ENCODE measurements around the gene FAM43A.

FAM43A gene

DNA sequence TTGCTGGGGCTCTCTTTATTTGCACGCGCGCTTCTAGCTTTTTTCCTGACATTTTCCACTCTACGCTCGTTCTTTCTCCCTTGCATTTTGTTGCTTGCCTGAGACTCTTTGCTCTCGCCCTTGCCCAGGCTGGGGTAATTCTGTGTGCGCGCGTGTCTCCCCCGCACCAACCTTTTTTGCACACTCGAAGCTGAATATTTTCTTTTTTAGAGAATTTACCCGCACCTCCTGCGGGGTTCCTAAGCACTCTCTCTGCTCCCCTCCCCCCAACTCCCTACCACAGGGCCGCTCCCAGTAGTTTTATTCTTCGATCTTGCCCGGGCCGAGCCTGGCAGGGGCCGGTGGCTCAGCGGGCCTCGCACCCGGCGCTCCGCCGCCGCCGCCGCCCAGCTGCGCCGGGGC lies 732 bp downstream of the FAM43A start:
- Histone ChIP-seq H3K79me1 (ENCODE audit: low read depth, low read length) (peaks cover 2% of the 10 kb centered on the region), H3K27ac (replicated peaks; ENCODE audit: low read length) (no peak overlapping the region), H2AK5ac (ENCODE audit: low read depth, low read length) (no peak overlapping the region), H3K9me3 (replicated peaks in 1 of 2; ENCODE audit: control insufficient read depth in 2 of 2, insufficient read depth in 1 of 2, low read depth in 1 of 2, low read length in 2 of 2) (no peaks in the 10 kb centered on the region), H3K4ac (ENCODE audit: low read length) (no peak overlapping the region), H3K4me2 (ENCODE audit: insufficient read depth, low read length, poor library complexity, severe bottlenecking) (peak overlapping the region; percentile 97), H2BK15ac (ENCODE audit: low read length) (no peak overlapping the region), H3K36me3 (replicated peaks in 1 of 2; ENCODE audit: control insufficient read depth in 2 of 2, insufficient read depth in 2 of 2, low read length in 2 of 2) (no peaks in the 10 kb centered on the region), H2BK12ac (ENCODE audit: low read length) (no peak overlapping the region), H3K18ac (ENCODE audit: low read length) (peak overlapping the region; percentile 73), H3K14ac (ENCODE audit: low read length) (peak overlapping the region; percentile 94), H3K27me3 (ENCODE audit: control insufficient read depth in 3 of 3, insufficient read depth in 3 of 3, low read depth in 1 of 3, low read length in 3 of 3) (peaks cover 16 to 44% (median 41%) of the 10 kb centered on the region in 3 experiments), H2BK120ac (ENCODE audit: low read depth, low read length) (no peak overlapping the region), H4K91ac (ENCODE audit: low read depth, low read length, poor library complexity) (no peak overlapping the region), H3K9ac (ENCODE audit: low read depth, low read length, poor library complexity) (peak overlapping the region; percentile 74), H2AFZ (ENCODE audit: low read length) (peak overlapping the region; percentile 88), H4K8ac (ENCODE audit: low read depth, low read length) (no peak overlapping the region), H2BK5ac (ENCODE audit: low read length) (peak overlapping the region; percentile 49), H3K23ac (ENCODE audit: low read depth, low read length, poor library complexity) (peak overlapping the region; percentile 95), H3K4me3 (ENCODE audit: low read length in 2 of 2) (peak overlapping the region; percentile 51 to 79), H3K4me1 (ENCODE audit: control insufficient read depth in 2 of 2, insufficient read depth in 1 of 2, low read depth in 1 of 2, low read length in 2 of 2) (peaks cover under 1 to 12% of the 10 kb centered on the region in 2 donors)
- DNase-seq (ENCODE audit: low spot score), result no peak
- no CpG with 5 or more reads among the region's 29 CpGs for WGBS, 2 donors (ENCODE audit: extremely low coverage in 2 of 2, insufficient read length in 2 of 2, insufficient replicate concordance in 1 of 2)

DNA sequence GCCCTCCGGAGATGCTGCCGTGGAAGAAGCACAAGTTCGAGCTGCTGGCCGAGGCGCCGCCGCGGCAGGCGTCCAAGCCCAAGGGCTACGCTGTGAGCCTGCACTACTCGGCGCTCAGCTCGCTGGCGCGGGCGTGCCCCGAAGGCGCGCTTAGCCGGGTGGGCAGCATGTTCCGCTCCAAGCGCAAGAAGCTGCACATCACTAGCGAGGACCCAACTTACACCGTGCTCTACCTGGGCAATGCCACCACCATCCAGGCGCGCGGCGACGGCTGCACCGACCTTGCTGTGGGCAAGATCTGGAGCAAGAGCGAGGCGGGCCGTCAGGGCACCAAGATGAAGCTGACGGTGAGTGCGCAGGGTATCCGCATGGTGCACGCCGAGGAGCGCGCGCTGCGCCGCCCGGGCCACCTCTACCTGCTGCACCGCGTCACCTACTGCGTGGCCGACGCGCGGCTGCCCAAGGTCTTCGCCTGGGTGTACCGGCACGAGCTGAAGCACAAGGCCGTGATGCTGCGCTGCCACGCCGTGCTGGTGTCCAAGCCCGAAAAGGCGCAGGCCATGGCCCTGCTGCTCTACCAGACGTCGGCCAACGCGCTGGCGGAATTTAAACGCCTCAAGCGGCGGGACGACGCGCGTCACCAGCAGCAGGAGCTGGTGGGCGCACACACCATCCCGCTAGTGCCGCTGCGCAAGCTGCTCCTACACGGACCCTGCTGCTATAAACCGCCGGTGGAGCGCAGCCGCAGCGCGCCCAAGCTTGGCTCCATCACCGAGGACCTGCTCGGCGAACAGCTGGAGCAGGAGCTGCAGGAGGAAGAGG lies 1.3 kb downstream of the FAM43A start:
- H2BK120ac ChIP-seq (ENCODE audit: low read depth, low read length), result peak overlapping the region; percentile 61
- no peak overlapping the region for H4K91ac ChIP-seq (ENCODE audit: low read depth, low read length, poor library complexity)
- no peak overlapping the region for H4K8ac ChIP-seq (ENCODE audit: low read depth, low read length)
- peak overlapping the region; percentile 94 for H3K14ac ChIP-seq (ENCODE audit: low read length)
- WGBS, 2 donors (ENCODE audit: extremely low coverage in 2 of 2, insufficient read length in 2 of 2, insufficient replicate concordance in 1 of 2), result no CpG with 5 or more reads among the region's 86 CpGs
- H3K9me3 ChIP-seq (replicated peaks in 1 of 2; ENCODE audit: control insufficient read depth in 2 of 2, insufficient read depth in 1 of 2, low read depth in 1 of 2, low read length in 2 of 2), result no peaks in the 10 kb centered on the region
- peak overlapping the region; percentile 95 for H3K23ac ChIP-seq (ENCODE audit: low read depth, low read length, poor library complexity)
- H2BK12ac ChIP-seq (ENCODE audit: low read length), result no peak overlapping the region
- H3K27ac ChIP-seq (replicated peaks; ENCODE audit: low read length), result no peak overlapping the region
- DNase-seq (ENCODE audit: low spot score), result peak; percentile 70
- peak overlapping the region; percentile 97 for H3K4me2 ChIP-seq (ENCODE audit: insufficient read depth, low read length, poor library complexity, severe bottlenecking)
- H3K4ac ChIP-seq (ENCODE audit: low read length), result no peak overlapping the region
- H2BK5ac ChIP-seq (ENCODE audit: low read length), result no peak overlapping the region
- peaks cover 4 to 12% of the 10 kb centered on the region in 2 donors for H3K4me1 ChIP-seq (ENCODE audit: control insufficient read depth in 2 of 2, insufficient read depth in 1 of 2, low read depth in 1 of 2, low read length in 2 of 2)
- H2BK15ac ChIP-seq (ENCODE audit: low read length), result peak overlapping the region; percentile 69
- H3K4me3 ChIP-seq (ENCODE audit: low read length in 2 of 2), result peak overlapping the region; percentile 51 to 75
- H3K27me3 ChIP-seq (ENCODE audit: control insufficient read depth in 3 of 3, insufficient read depth in 3 of 3, low read depth in 1 of 3, low read length in 3 of 3), result peaks cover 16 to 44% (median 41%) of the 10 kb centered on the region in 3 experiments
- H3K36me3 ChIP-seq (replicated peaks in 1 of 2; ENCODE audit: control insufficient read depth in 2 of 2, insufficient read depth in 2 of 2, low read length in 2 of 2), result no peaks in the 10 kb centered on the region
- H3K79me1 ChIP-seq (ENCODE audit: low read depth, low read length), result peaks cover 2% of the 10 kb centered on the region
- H3K9ac ChIP-seq (ENCODE audit: low read depth, low read length, poor library complexity), result peak overlapping the region; percentile 78
- H2AFZ ChIP-seq (ENCODE audit: low read length), result peak overlapping the region; percentile 88
- H3K18ac ChIP-seq (ENCODE audit: low read length), result peak overlapping the region; percentile 94
- H2AK5ac ChIP-seq (ENCODE audit: low read depth, low read length), result peak overlapping the region; percentile 35

DNA sequence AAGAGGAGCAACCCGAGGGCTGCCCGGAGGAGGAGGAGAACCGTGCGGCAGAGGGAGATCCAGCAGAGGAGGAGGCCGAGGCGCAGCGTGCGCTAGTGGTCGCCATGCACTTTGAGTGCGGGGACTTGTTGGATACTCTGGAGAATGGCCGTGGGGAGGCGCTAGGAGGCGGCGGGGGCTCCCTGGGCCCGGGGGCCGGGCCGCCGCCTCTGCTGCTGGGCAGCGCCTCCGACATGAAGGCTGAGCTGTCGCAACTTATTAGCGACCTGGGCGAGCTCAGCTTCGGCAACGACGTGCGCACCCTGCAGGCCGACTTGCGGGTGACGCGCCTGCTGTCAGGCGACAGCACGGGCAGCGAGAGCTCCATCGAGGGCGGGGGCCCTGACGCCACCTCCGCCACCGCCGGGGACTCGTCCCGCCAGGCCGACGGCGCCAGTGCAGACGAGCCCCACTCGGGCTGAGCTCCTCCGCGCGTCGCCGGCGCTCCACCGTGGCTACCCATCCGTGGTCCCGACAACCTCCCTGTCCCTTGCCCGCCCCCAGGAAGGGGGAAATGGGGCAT lies 2.0 kb downstream of the FAM43A start:
- no CpG with 5 or more reads among the region's 57 CpGs for WGBS, 2 donors (ENCODE audit: extremely low coverage in 2 of 2, insufficient read length in 2 of 2, insufficient replicate concordance in 1 of 2)

DNA sequence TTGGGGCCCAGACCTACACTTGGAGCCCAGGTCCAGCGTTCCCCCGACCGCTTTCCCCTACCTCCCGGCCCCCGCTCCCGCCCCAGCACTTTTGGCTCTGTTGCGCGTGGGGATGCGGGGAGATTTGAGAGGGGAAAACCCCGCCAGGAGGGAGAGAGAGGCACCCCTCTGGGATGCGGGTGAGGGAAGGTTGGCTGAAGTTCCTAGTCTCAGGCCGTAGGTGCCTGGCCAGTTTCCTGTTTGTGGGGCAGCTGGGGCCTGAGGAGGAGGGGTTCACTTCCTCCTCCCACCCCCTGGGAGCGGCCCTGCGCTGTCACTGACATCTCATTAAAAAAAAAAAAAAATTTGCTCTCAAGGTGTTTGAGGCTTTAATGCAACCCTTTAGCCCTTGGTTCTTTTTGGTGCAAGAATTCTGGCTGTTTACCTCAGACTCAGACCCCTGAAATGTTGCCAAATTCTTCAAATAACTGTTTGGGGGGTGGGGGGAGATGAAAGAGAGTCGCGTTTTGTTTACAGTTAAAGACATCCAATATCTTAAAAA lies 2.6 kb downstream of the FAM43A start:
- H2BK5ac ChIP-seq (ENCODE audit: low read length), result peak overlapping the region; percentile 93
- no peak overlapping the region for H2BK12ac ChIP-seq (ENCODE audit: low read length)
- no CpG with 5 or more reads among the region's 16 CpGs for WGBS, 2 donors (ENCODE audit: extremely low coverage in 2 of 2, insufficient read length in 2 of 2, insufficient replicate concordance in 1 of 2)
- H2AFZ ChIP-seq (ENCODE audit: low read length), result no peak overlapping the region
- peak; percentile 11 for DNase-seq (ENCODE audit: low spot score)
- H3K36me3 ChIP-seq (replicated peaks in 1 of 2; ENCODE audit: control insufficient read depth in 2 of 2, insufficient read depth in 2 of 2, low read length in 2 of 2), result no peaks in the 10 kb centered on the region
- no peaks in the 10 kb centered on the region for H3K9me3 ChIP-seq (replicated peaks in 1 of 2; ENCODE audit: control insufficient read depth in 2 of 2, insufficient read depth in 1 of 2, low read depth in 1 of 2, low read length in 2 of 2)
- H3K4me2 ChIP-seq (ENCODE audit: insufficient read depth, low read length, poor library complexity, severe bottlenecking), result peak overlapping the region; percentile 97
- H3K9ac ChIP-seq (ENCODE audit: low read depth, low read length, poor library complexity), result peak overlapping the region; percentile 63
- H4K8ac ChIP-seq (ENCODE audit: low read depth, low read length), result no peak overlapping the region
- peak overlapping the region; percentile 95 for H3K23ac ChIP-seq (ENCODE audit: low read depth, low read length, poor library complexity)
- no peak overlapping the region for H3K4ac ChIP-seq (ENCODE audit: low read length)
- H2BK120ac ChIP-seq (ENCODE audit: low read depth, low read length), result no peak overlapping the region
- no peak overlapping the region for H3K14ac ChIP-seq (ENCODE audit: low read length)
- H3K4me1 ChIP-seq (ENCODE audit: control insufficient read depth in 2 of 2, insufficient read depth in 1 of 2, low read depth in 1 of 2, low read length in 2 of 2), result peaks cover 4 to 12% of the 10 kb centered on the region in 2 donors
- H3K27me3 ChIP-seq (ENCODE audit: control insufficient read depth in 3 of 3, insufficient read depth in 3 of 3, low read depth in 1 of 3, low read length in 3 of 3), result peaks cover 16 to 44% (median 44%) of the 10 kb centered on the region in 3 experiments
- H3K79me1 ChIP-seq (ENCODE audit: low read depth, low read length), result peaks cover 2% of the 10 kb centered on the region
- H3K18ac ChIP-seq (ENCODE audit: low read length), result peak overlapping the region; percentile 87
- no peak overlapping the region for H2AK5ac ChIP-seq (ENCODE audit: low read depth, low read length)
- peak overlapping the region; percentile 32 for H2BK15ac ChIP-seq (ENCODE audit: low read length)
- no peak overlapping the region for H3K27ac ChIP-seq (replicated peaks; ENCODE audit: low read length)
- H3K4me3 ChIP-seq (ENCODE audit: low read length in 2 of 2), result peak overlapping the region in 1 of 2 donors; percentile 75
- H4K91ac ChIP-seq (ENCODE audit: low read depth, low read length, poor library complexity), result no peak overlapping the region

More for the DNA sequence above, 2.0 kb downstream of the FAM43A start:
- Histone ChIP-seq H2AFZ (ENCODE audit: low read length) (no peak overlapping the region), H2BK5ac (ENCODE audit: low read length) (peak overlapping the region; percentile 93), H3K79me1 (ENCODE audit: low read depth, low read length) (peaks cover 2% of the 10 kb centered on the region), H2BK15ac (ENCODE audit: low read length) (peak overlapping the region; percentile 69), H3K27me3 (ENCODE audit: control insufficient read depth in 3 of 3, insufficient read depth in 3 of 3, low read depth in 1 of 3, low read length in 3 of 3) (peaks cover 16 to 44% (median 41%) of the 10 kb centered on the region in 3 experiments), H2BK12ac (ENCODE audit: low read length) (no peak overlapping the region), H3K4ac (ENCODE audit: low read length) (no peak overlapping the region), H3K14ac (ENCODE audit: low read length) (no peak overlapping the region), H3K23ac (ENCODE audit: low read depth, low read length, poor library complexity) (peak overlapping the region; percentile 95), H3K27ac (replicated peaks; ENCODE audit: low read length) (no peak overlapping the region), H3K4me1 (ENCODE audit: control insufficient read depth in 2 of 2, insufficient read depth in 1 of 2, low read depth in 1 of 2, low read length in 2 of 2) (peaks cover 4 to 12% of the 10 kb centered on the region in 2 donors), H4K91ac (ENCODE audit: low read depth, low read length, poor library complexity) (no peak overlapping the region), H3K4me2 (ENCODE audit: insufficient read depth, low read length, poor library complexity, severe bottlenecking) (peak overlapping the region; percentile 97), H3K4me3 (ENCODE audit: low read length in 2 of 2) (peak overlapping the region in 1 of 2 donors; percentile 75), H3K9me3 (replicated peaks in 1 of 2; ENCODE audit: control insufficient read depth in 2 of 2, insufficient read depth in 1 of 2, low read depth in 1 of 2, low read length in 2 of 2) (no peaks in the 10 kb centered on the region), H2BK120ac (ENCODE audit: low read depth, low read length) (peak overlapping the region; percentile 61), H4K8ac (ENCODE audit: low read depth, low read length) (no peak overlapping the region), H3K36me3 (replicated peaks in 1 of 2; ENCODE audit: control insufficient read depth in 2 of 2, insufficient read depth in 2 of 2, low read length in 2 of 2) (no peaks in the 10 kb centered on the region), H3K9ac (ENCODE audit: low read depth, low read length, poor library complexity) (peak overlapping the region; percentile 78), H2AK5ac (ENCODE audit: low read depth, low read length) (peak overlapping the region; percentile 35), H3K18ac (ENCODE audit: low read length) (peak overlapping the region; percentile 94)
- DNase-seq (ENCODE audit: low spot score), result peak; percentile 82
